Activated B cell treated with CpG ODN at 0.5 μM for 24 hours (primary cell): Measurements from ENCODE around the gene MEF2B. TPM values are rescaled to one million over a fixed set of nuclear protein-coding genes. Genes with fewer than 3 reads are reported as not detected.
"Not testable (repeated sequence)": the region's sequence is repeated elsewhere in the genome, so short reads cannot be mapped to it uniquely, and the experiment has no call there.

Experiments used
- ATAC-seq: fragments of 200-7000 bp; cut with Tn5 transposase; one replicate; pipeline ENCODE4 v1.10.0; 2021; ENCODE audit warnings: low read depth, mild to moderate bottlenecking, moderate library complexity
- CTCF ChIA-PET: fragments of 350-600 bp; sonication (Branson Sonifier 250); formaldehyde crosslinking; loops from one replicate; lab custom pipeline; 2021; ENCODE audit warnings: antibody characterized with exemption; lab: Charles Lee
- POLR2A ChIA-PET: fragments of 350-600 bp; sonication (Branson Sonifier 250); formaldehyde crosslinking; loops from one replicate; lab custom pipeline; 2021; ENCODE audit warnings: antibody characterized with exemption; lab: Charles Lee
- DNase-seq: peaks from one replicate; pipeline ENCODE4 v3.0.0; 2022
- H3K27ac Mint-ChIP-seq: one replicate; pipeline ENCODE4 v1.8.0; 2020; ENCODE audit warnings: mixed read lengths
- H3K27me3 Mint-ChIP-seq: one replicate; pipeline ENCODE4 v1.8.0; 2021; ENCODE audit warnings: mixed read lengths
- H3K36me3 Mint-ChIP-seq: one replicate; pipeline ENCODE4 v1.8.0; 2021; ENCODE audit warnings: low read depth, mixed read lengths
- H3K4me1 Mint-ChIP-seq: one replicate; pipeline ENCODE4 v1.8.0; 2021; ENCODE audit warnings: mixed read lengths
- H3K4me3 Mint-ChIP-seq: one replicate; pipeline ENCODE4 v1.8.0; 2020; ENCODE audit warnings: mild to moderate bottlenecking, mixed read lengths
- H3K9me3 Mint-ChIP-seq: one replicate; pipeline ENCODE4 v1.8.0; 2020; ENCODE audit warnings: mixed read lengths
- CTCF ChIP-seq: fragments of 200-600 bp; IDR thresholded peaks from one replicate; pipeline ENCODE4 v1.8.0; 2022; ENCODE audit warnings: antibody characterized with exemption, mild to moderate bottlenecking
- intact Hi-C: fragments of 100-400 bp; cut with micrococcal nuclease; formaldehyde crosslinking; loops from one replicate; pipeline ENCODE4 v1.15.1; 2024
- total RNA-seq: library from RNA; stranded (reverse); gene quantifications from 2 replicates; pipeline ENCODE4 v1.2.3, GENCODE V29; 2022

The MEF2B gene
- total RNA-seq, 1 donor from 2014 or later: 15.5 TPM

GRCh38 chr19:19154768-19155494 is 15.1 kb downstream of the MEF2B start:
- no peak for DNase-seq
- ChIA-PET POLR2A (interaction anchor here (1.3 to 4.7 kb wide), 4 partner anchors 12 to 1294 kb away, joined by 3 to 48 read pairs (median 4); partner anchors contain the start of genes BORCS8 and MEF2B), CTCF (interaction anchor here (1.2 to 7.5 kb wide), 5 partner anchors 9 to 19 kb away, joined by 4 to 53 read pairs (median 6); partner anchors contain the start of gene MEF2B)
- H3K9me3 Mint-ChIP-seq: peaks cover 4% of the 10 kb centered on the region
- intact Hi-C loops: loop anchor here (1.0 kb wide), 1 partner anchor 15 kb away; the partner anchor contains the start of gene MEF2B
- H3K36me3 Mint-ChIP-seq: peaks cover 13% of the 10 kb centered on the region
- ATAC-seq: peak; percentile 5
- H3K27me3 Mint-ChIP-seq: no peaks in the 10 kb centered on the region
- peak overlapping the region; percentile 57 for H3K4me3 Mint-ChIP-seq
- H3K4me1 Mint-ChIP-seq: peaks cover 60% of the 10 kb centered on the region
- peak overlapping the region; percentile 74 for H3K27ac Mint-ChIP-seq
- TF ChIP-seq CTCF: no peak

DNA sequence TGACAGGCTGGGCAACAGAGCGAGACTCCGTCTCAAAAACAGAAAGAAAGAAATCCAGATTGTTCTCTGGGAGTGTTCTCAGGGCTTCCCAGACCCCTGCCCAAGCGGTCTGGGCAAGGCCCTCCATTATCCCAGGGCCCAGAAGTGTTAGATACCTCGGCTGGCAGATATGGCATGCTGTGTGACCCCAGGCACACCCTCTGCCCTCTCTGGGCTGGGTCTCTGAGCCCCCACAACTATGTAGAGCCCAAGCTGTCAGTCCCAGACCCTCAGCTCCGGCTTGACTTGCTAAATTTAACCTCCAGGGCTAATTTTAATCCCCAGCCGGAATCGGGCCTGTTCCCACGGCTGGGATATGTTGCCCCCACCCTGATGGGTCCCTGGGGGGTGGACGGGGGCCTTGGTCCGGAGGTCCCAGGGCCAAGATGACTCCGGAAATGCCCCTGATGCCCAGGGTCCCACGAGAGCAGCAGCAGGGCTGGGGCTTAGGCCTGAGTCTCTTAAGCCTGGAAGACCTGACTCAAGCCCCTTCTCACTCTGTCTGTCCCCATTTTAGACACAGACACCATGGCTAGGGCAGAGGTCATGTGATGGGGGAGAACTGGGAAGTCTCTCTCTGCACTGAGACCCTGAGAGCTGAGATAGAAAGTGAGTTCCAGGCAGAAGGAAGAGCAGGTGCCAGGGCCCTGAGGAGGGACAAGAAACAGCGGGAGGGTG is 17.2 kb downstream of the MEF2B start:
- DNase-seq (no peak), ATAC-seq (no peak)
- Mint-ChIP-seq H3K27ac (no peak overlapping the region), H3K27me3 (no peaks in the 10 kb centered on the region), H3K36me3 (peaks cover 23% of the 10 kb centered on the region), H3K9me3 (peaks cover 4% of the 10 kb centered on the region), H3K4me3 (no peak overlapping the region), H3K4me1 (peaks cover 52% of the 10 kb centered on the region)
- ChIA-PET POLR2A (interaction anchor here (0.9 kb wide), 1 partner anchor 252 kb away, joined by 3 read pairs; the partner anchor contains the start of gene GATAD2A), CTCF (interaction anchor here (2.8 kb wide), 1 partner anchor 22 kb away, joined by 8 read pairs; no protein-coding TSS in a partner anchor)
- intact Hi-C loops: no loop called here
- TF ChIP-seq CTCF: no peak

GRCh38 chr19:19151418-19151817 is 18.6 kb downstream of the MEF2B start:
- CTCF ChIA-PET: interaction anchor here (2.8 kb wide), 1 partner anchor 23 kb away, joined by 8 read pairs; no protein-coding TSS in a partner anchor
- peaks cover 4% of the 10 kb centered on the region for H3K9me3 Mint-ChIP-seq
- DNase-seq (no peak), ATAC-seq (peak; percentile 69)
- no peak for TF ChIP-seq CTCF
- no peaks in the 10 kb centered on the region for H3K27me3 Mint-ChIP-seq
- peaks cover 42% of the 10 kb centered on the region for H3K4me1 Mint-ChIP-seq
- H3K27ac Mint-ChIP-seq: no peak overlapping the region
- POLR2A ChIA-PET: interaction anchor here (0.6 kb wide), 1 partner anchor 9 kb away, joined by 3 read pairs; no protein-coding TSS in a partner anchor
- H3K4me3 Mint-ChIP-seq: no peak overlapping the region
- intact Hi-C loops: loop anchor here (1.0 kb wide), 1 partner anchor 9 kb away; no protein-coding TSS in a partner anchor
- H3K36me3 Mint-ChIP-seq: peaks cover 27% of the 10 kb centered on the region

- H3K4me3 Mint-ChIP-seq: no peak overlapping the region
- peaks cover 26% of the 10 kb centered on the region for H3K4me1 Mint-ChIP-seq
- ATAC-seq (no peak), DNase-seq (no peak)
- CTCF ChIA-PET: interaction anchor here (4.9 kb wide), 1 partner anchor 24 kb away, joined by 104 read pairs; no protein-coding TSS in a partner anchor
- intact Hi-C loops: no loop called here
- H3K27me3 Mint-ChIP-seq: no peaks in the 10 kb centered on the region
- TF ChIP-seq CTCF: no peak
- no peaks in the 10 kb centered on the region for H3K9me3 Mint-ChIP-seq
- POLR2A ChIA-PET: interaction anchor here (0.8 to 2.7 kb wide), 2 partner anchors 11 to 42 kb away, joined by 3 to 18 read pairs; partner anchors contain the start of gene BORCS8
- no peak overlapping the region for H3K27ac Mint-ChIP-seq
- H3K36me3 Mint-ChIP-seq: peaks cover 18% of the 10 kb centered on the region
Observed at GRCh38 chr19:19149435-19149834, 20.6 kb downstream of the MEF2B start.

GRCh38 chr19:19148504-19148903 is 21.6 kb downstream of the MEF2B start:
- H3K27me3 Mint-ChIP-seq, H3K4me3 Mint-ChIP-seq, DNase-seq, H3K27ac Mint-ChIP-seq, ATAC-seq, H3K9me3 Mint-ChIP-seq, intact Hi-C loops: not testable (repeated sequence)
- peaks cover 18% of the 10 kb centered on the region for H3K36me3 Mint-ChIP-seq
- peaks cover 26% of the 10 kb centered on the region for H3K4me1 Mint-ChIP-seq
- CTCF ChIA-PET: interaction anchor here (0.9 to 4.9 kb wide), 4 partner anchors 9 to 76 kb away, joined by 3 to 104 read pairs (median 3); partner anchors contain the start of gene MEF2B
- POLR2A ChIA-PET: interaction anchor here (0.8 to 2.7 kb wide), 4 partner anchors 12 to 54 kb away, joined by 3 to 18 read pairs (median 4); partner anchors contain the start of genes MEF2B and NR2C2AP
